Omental fat pad (tissue), 4 donors: Measurements from ENCODE around the gene MTA1. TPM values are rescaled to one million over a fixed set of nuclear protein-coding genes. Genes with fewer than 3 reads are reported as not detected.

ENCODE experiments used
- ATAC-seq: fragments of 150-250 bp; one replicate; pipeline ENCODE4 v1.9.1; 2016; ENCODE audit warnings: mild to moderate bottlenecking, moderate library complexity; ENCODE audit not compliant: low FRiP score
- DNase-seq: peaks from one replicate; pipeline ENCODE4 v3.0.0-alpha.2; 2019; ENCODE audit warnings: low spot score
- CTCF ChIP-seq, 3 donors: fragments of 450-650 bp; IDR thresholded peaks; one replicate each; pipeline ENCODE4 v1.5.1; 2016 to 2017; ENCODE audit warnings: antibody characterized with exemption in 3 of 3, mild to moderate bottlenecking in 3 of 3, moderate library complexity in 2 of 3
- total RNA-seq, 4 donors: library from RNA; depleted of rRNA; stranded (reverse); fragments of >200 nt; gene quantifications; one replicate each; pipeline ENCODE4 v1.1.0, GENCODE V29; 2016

The MTA1 gene
- total RNA-seq, 4 donors from 2014 or later = 35.4 to 72.5 (median 59.7) TPM

- DNase-seq = no peak
- TF ChIP-seq CTCF (IDR thresholded peaks at IDR 0.05) = no peak
- no peak for ATAC-seq
Observed at GRCh38 chr14:105503296-105503640, 83.6 kb downstream of the MTA1 start.

DNA sequence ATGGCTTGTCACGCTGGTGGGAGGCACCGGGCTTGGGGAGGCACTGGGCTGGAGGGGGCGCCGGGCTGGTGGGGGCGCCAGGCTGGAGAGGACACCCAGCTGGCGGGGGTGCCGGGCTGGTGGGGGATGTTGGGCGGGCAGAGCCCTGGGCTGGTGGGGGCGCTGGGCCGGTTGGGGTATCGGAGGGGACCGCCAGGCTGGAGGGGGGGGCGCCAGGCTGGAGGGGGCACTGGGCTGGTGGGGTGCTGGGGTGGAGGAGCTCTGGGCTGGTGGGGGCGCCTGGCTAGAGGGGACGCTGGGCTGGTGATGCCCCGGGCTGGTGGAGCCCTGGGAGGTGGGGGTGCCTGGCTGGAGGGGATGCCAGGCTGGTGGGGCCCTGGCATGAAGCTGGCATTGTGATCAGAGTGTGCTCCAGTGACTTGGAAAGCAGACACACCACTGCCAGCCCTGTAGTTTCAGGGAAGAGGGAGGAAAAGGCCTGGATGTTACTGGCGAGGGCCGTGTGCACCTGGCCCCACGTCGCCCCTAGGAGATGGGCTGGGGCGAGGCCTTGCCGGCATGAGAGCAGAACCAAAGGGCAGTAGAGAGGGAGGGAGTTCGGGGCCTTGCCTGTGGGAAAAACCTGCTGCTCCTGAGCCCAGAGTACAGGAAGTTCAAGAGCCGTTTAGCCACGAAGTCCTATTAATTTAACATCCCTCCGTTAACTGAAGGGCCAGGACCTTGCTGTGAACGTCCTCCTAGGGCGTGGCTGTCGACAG lies 84.5 kb downstream of the MTA1 start:
- ATAC-seq = no peak
- no peak for TF ChIP-seq CTCF (IDR thresholded peaks at IDR 0.05)
- DNase-seq = no peak

- TF ChIP-seq CTCF (IDR thresholded peaks at IDR 0.05) = no peak
- DNase-seq (no peak), ATAC-seq (no peak)
Observed at GRCh38 chr14:105505101-105505500, 85.5 kb downstream of the MTA1 start.

- no peak for ATAC-seq
Observed at GRCh38 chr14:105507247-105507646, 87.6 kb downstream of the MTA1 start.

DNA sequence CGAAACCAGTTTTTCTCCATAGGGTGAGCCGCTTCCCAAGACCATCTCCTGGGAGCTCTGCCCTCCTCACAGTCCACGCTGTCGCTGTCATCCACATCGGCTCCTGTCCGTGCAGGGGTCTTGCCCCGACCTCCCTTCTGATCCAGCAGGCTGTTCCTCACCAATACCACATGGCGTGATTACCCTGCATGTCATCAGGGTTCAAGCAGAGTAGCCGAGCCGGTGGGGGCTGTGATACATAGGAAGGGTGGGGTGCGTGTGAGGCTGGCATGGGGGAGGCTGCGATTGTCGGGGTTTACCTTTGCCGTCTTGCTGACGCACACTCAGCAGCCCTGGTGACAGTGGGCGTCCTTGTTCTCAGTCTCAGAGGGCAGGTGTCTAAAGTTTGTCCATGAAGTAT lies 88.4 kb downstream of the MTA1 start:
- no peak for TF ChIP-seq CTCF (IDR thresholded peaks at IDR 0.05)
- DNase-seq = peak; percentile 16
- no peak for ATAC-seq

More at GRCh38 chr14:105507247-105507646, 87.6 kb downstream of the MTA1 start:
- no peak for TF ChIP-seq CTCF (IDR thresholded peaks at IDR 0.05)
- peak; percentile 14 for DNase-seq

DNA sequence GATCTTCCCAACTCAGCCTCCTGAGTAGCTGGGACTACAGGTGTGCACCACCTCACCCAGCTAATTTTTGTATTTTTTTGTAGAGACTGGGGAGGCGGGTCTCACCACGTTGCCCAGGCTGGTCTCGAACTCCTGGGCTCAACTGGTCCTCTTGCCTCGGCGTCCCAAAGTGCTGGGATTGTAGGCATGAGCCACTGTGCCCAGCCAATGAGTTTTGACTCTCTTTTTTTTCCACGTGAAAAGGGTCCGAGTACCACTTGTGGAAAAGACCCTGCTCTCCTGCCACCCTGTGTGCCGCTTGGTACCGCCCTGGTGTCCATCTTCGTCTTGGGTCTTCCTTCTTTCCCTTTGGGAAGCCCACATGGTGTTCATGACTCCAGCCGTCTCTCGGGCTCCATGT lies 89.0 kb downstream of the MTA1 start:
- DNase-seq = no peak
- TF ChIP-seq CTCF (IDR thresholded peaks at IDR 0.05) = no peak
- ATAC-seq = no peak

- no peak for TF ChIP-seq CTCF (IDR thresholded peaks at IDR 0.05)
- DNase-seq = no peak
- no peak for ATAC-seq
Observed at GRCh38 chr14:105517096-105517495, 97.5 kb downstream of the MTA1 start.
